B cell (primary cell): ENCODE results near the gene EXD3. TPM values are rescaled to one million over a fixed set of nuclear protein-coding genes. Genes with fewer than 3 reads are reported as not detected.

Experiments used
- ATAC-seq: fragments of 200-7000 bp; cut with Tn5 transposase; one replicate; pipeline ENCODE4 v1.10.0; 2021; ENCODE audit warnings: low read depth, mild to moderate bottlenecking, moderate number of reproducible peaks, moderate library complexity
- CTCF ChIA-PET: fragments of 350-600 bp; sonication (Branson Sonifier 250); formaldehyde crosslinking; loops from one replicate; lab custom pipeline; 2021; ENCODE audit warnings: antibody characterized with exemption, inconsistent platforms; lab: Charles Lee
- POLR2A ChIA-PET: fragments of 350-600 bp; sonication (Branson Sonifier 250); formaldehyde crosslinking; loops from one replicate; lab custom pipeline; 2021; ENCODE audit warnings: antibody characterized with exemption; lab: Charles Lee
- DNase-seq: peaks from one replicate; pipeline ENCODE4 v3.0.0; 2013
- H2AFZ ChIP-seq: 2 replicates; pipeline ENCODE4 v1.6.1; 2012; ENCODE audit warnings: mild to moderate bottlenecking, low read depth, low read length; ENCODE audit not compliant: insufficient read depth, poor library complexity, severe bottlenecking
- H3K27ac ChIP-seq, 2 donors: 1 replicate in 1 of 2; 2 replicates in 1 of 2; pipeline ENCODE4 v1.5.1; 2012 to 2013; ENCODE audit warnings: low read length in 2 of 2, mild to moderate bottlenecking in 2 of 2, moderate library complexity in 1 of 2
- H3K27me3 ChIP-seq, 4 experiments: fragments of 200-600 bp in 1 of 4; sonication (generic) in 1 of 4; replicated peaks in 1 of 4; 1 replicate in 2 of 4; 2 replicates in 2 of 4; pipeline versions ENCODE4 v1.6.1 to v1.7.0; 2013 to 2016; ENCODE audit warnings: low read length in 3 of 4, mild to moderate bottlenecking in 2 of 4, mixed read lengths in 1 of 4, moderate library complexity in 1 of 4; ENCODE audit not compliant: insufficient read depth in 4 of 4, control insufficient read depth in 3 of 4; ENCODE audit errors: control extremely low read depth in 1 of 4
- H3K36me3 ChIP-seq, 2 experiments: replicated peaks in 1 of 2; 1 replicate in 1 of 2; 2 replicates in 1 of 2; pipeline versions ENCODE4 v1.6.1 to v1.7.1; 2013; ENCODE audit warnings: low read length in 1 of 2; ENCODE audit not compliant: insufficient read depth in 2 of 2, control insufficient read depth in 1 of 2; ENCODE audit errors: control extremely low read depth in 1 of 2, extremely low read depth in 1 of 2
- H3K4me1 ChIP-seq, 2 donors: fragments of 200-600 bp in 1 of 2; sonication (generic) in 1 of 2; 1 replicate in 1 of 2; 2 replicates in 1 of 2; pipeline versions ENCODE4 v1.5.1 to v1.6.1; 2013 to 2017; ENCODE audit warnings: low read length in 2 of 2; ENCODE audit not compliant: control insufficient read depth in 2 of 2, insufficient read depth in 2 of 2
- H3K4me2 ChIP-seq: replicated peaks from 2 replicates; pipeline ENCODE3; 2012; ENCODE audit warnings: mild to moderate bottlenecking, low read depth, low read length; ENCODE audit not compliant: poor library complexity, severe bottlenecking
- H3K4me3 ChIP-seq, 5 experiments: fragments of 200-600 bp in 1 of 5; sonication (generic) in 1 of 5; 1 replicate in 3 of 5; 2 replicates in 2 of 5; pipeline versions ENCODE4 v1.5.1 to v1.7.0; 2011 to 2016; ENCODE audit warnings: low read length in 4 of 5, mild to moderate bottlenecking in 4 of 5, low read depth in 2 of 5, control low read depth in 1 of 5, moderate library complexity in 1 of 5; ENCODE audit not compliant: insufficient read depth in 1 of 5; ENCODE audit errors: control extremely low read depth in 1 of 5, extremely low read depth in 1 of 5
- H3K79me2 ChIP-seq: fragments of 200-600 bp; sonication (generic); one replicate; pipeline ENCODE4 v1.6.0; 2016; ENCODE audit warnings: low read length; ENCODE audit not compliant: control insufficient read depth, insufficient read depth
- H3K9ac ChIP-seq: fragments of 200-600 bp; sonication (generic); 2 replicates; pipeline ENCODE4 v1.6.1; 2017; ENCODE audit warnings: mild to moderate bottlenecking, low read length, moderate library complexity
- H3K9me3 ChIP-seq, 3 donors: one replicate each; pipeline versions ENCODE4 v1.6.1 to v1.7.1; 2013; ENCODE audit warnings: low read length in 2 of 3; ENCODE audit not compliant: control insufficient read depth in 2 of 3, insufficient read depth in 1 of 3; ENCODE audit errors: control extremely low read depth in 1 of 3
- H4K20me1 ChIP-seq: 2 replicates; pipeline ENCODE4 v1.6.0; 2012; ENCODE audit warnings: mild to moderate bottlenecking, low read length; ENCODE audit not compliant: insufficient read depth, control insufficient read depth, poor library complexity, severe bottlenecking
- H3K27ac Mint-ChIP-seq: one replicate; pipeline ENCODE4 v1.8.0; 2021; ENCODE audit warnings: mixed read lengths
- H3K27me3 Mint-ChIP-seq: one replicate; pipeline ENCODE4 v1.8.0; 2021; ENCODE audit warnings: mixed read lengths
- H3K4me1 Mint-ChIP-seq: one replicate; pipeline ENCODE4 v1.8.0; 2021; ENCODE audit warnings: mixed read lengths
- H3K4me3 Mint-ChIP-seq: one replicate; pipeline ENCODE4 v1.8.0; 2021; ENCODE audit warnings: mixed read lengths
- H3K9me3 Mint-ChIP-seq: one replicate; pipeline ENCODE4 v1.8.0; 2022; ENCODE audit warnings: mixed read lengths; ENCODE audit not compliant: insufficient read depth
- EZH2 ChIP-seq: IDR thresholded peaks from 2 replicates; pipeline ENCODE4 v1.6.1; 2012; ENCODE audit warnings: borderline replicate concordance, low read depth, mild to moderate bottlenecking, moderate library complexity, low read length; ENCODE audit not compliant: insufficient read depth, poor library complexity, severe bottlenecking
- WGBS: methylation state at CpG from one replicate; pipeline ENCODE4 v1.1.5; 2013; ENCODE audit warnings: missing lambda C conversion rate; ENCODE audit not compliant: insufficient coverage; 5-methylcytosine and 5-hydroxymethylcytosine counted together
- intact Hi-C: fragments of 100-400 bp; cut with micrococcal nuclease; formaldehyde crosslinking; loops from one replicate; pipeline ENCODE4 v1.10.0; 2022
- polyA plus RNA-seq: library from polyadenylated mRNA; depleted of rRNA; stranded (reverse); fragments of >200 nt; gene quantifications from 2 replicates; pipeline ENCODE4 v1.2.3, GENCODE V29; 2012
- total RNA-seq, 2 donors: library from RNA; stranded (reverse); fragments of 120-200 nt in 1 of 2; gene quantifications; 1 replicate in 1 of 2; 2 replicates in 1 of 2; pipeline versions ENCODE4 v1.2.3 to v1.2.4, GENCODE V29; 2013 to 2022
- TF ChIP-seq, protein P1 (sequence below): fragments of 200-600 bp; IDR thresholded peaks from one replicate; pipeline ENCODE4 v1.8.0; 2022; ENCODE audit warnings: antibody characterized with exemption, mild to moderate bottlenecking

The EXD3 gene
- total and polyA plus RNA-seq, 2 donors (not counting 1 experiment from before 2014, with no cell fraction given): 22.5 to 23.7 TPM

DNA sequence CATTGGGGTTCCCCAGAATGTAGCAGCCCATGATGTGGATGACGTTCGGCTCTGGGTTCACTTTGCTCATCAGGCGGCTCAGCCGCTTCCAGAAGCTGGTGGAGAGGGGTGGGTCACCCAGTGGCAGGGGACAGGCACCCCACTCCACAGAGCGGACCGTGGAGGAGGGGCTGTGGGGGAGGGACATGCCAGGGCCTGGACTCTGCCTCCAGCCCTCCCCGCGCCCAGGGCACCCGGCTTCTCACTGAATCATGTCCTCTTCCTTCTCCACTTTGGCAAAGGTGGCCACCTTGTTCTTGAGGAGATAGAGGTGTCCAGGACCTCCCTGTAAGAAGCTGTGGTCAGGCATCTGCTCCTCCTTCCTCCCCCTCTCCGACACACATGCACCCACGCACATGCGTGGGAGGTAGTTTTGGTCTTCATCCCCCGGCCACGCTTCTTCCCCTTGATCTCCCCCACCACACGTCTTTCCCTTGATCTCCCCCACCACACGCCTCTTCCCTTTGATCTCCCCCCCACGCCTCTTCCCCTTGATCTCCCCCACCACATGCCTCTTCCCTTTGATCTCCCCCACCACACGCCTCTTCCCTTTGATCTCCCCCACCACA lies 27.1 kb upstream of the EXD3 start:
- intact Hi-C loops: loop anchor here (10.0 kb wide), 1 partner anchor 655 kb away; the partner anchor contains the start of genes CCDC183 and TMEM141
- Mint-ChIP-seq H3K4me1 (peaks cover 25% of the 10 kb centered on the region), H3K27ac (no peak overlapping the region), H3K9me3 (no peaks in the 10 kb centered on the region), H3K27me3 (no peaks in the 10 kb centered on the region), H3K4me3 (no peak overlapping the region)
- DNase-seq (no peak), ATAC-seq (no peak)
- 80% methylated on average over 7 of the region's 18 CpGs for WGBS
- H3K9ac ChIP-seq: no peak overlapping the region
- H3K27me3 ChIP-seq: peaks cover 0 to under 1% (median 0%) of the 10 kb centered on the region in 4 experiments
- TF ChIP-seq EZH2: no peak
- TF ChIP-seq, protein P1, sequence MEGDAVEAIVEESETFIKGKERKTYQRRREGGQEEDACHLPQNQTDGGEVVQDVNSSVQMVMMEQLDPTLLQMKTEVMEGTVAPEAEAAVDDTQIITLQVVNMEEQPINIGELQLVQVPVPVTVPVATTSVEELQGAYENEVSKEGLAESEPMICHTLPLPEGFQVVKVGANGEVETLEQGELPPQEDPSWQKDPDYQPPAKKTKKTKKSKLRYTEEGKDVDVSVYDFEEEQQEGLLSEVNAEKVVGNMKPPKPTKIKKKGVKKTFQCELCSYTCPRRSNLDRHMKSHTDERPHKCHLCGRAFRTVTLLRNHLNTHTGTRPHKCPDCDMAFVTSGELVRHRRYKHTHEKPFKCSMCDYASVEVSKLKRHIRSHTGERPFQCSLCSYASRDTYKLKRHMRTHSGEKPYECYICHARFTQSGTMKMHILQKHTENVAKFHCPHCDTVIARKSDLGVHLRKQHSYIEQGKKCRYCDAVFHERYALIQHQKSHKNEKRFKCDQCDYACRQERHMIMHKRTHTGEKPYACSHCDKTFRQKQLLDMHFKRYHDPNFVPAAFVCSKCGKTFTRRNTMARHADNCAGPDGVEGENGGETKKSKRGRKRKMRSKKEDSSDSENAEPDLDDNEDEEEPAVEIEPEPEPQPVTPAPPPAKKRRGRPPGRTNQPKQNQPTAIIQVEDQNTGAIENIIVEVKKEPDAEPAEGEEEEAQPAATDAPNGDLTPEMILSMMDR: no peak
- ChIA-PET CTCF (no interaction called here), POLR2A (no interaction called here)
- no peaks in the 10 kb centered on the region for H3K79me2 ChIP-seq
- H3K4me3 ChIP-seq: no peak overlapping the region
- H3K36me3 ChIP-seq: no peaks in the 10 kb centered on the region
- H3K27ac ChIP-seq: no peak overlapping the region
- H2AFZ ChIP-seq: no peak overlapping the region
- peaks cover 7% of the 10 kb centered on the region for H4K20me1 ChIP-seq
- peaks cover 32 to 49% of the 10 kb centered on the region in 2 donors for H3K4me1 ChIP-seq
- H3K4me2 ChIP-seq: no peak overlapping the region
- H3K9me3 ChIP-seq: peaks cover 0 to 6% (median 0%) of the 10 kb centered on the region in 3 donors

DNA sequence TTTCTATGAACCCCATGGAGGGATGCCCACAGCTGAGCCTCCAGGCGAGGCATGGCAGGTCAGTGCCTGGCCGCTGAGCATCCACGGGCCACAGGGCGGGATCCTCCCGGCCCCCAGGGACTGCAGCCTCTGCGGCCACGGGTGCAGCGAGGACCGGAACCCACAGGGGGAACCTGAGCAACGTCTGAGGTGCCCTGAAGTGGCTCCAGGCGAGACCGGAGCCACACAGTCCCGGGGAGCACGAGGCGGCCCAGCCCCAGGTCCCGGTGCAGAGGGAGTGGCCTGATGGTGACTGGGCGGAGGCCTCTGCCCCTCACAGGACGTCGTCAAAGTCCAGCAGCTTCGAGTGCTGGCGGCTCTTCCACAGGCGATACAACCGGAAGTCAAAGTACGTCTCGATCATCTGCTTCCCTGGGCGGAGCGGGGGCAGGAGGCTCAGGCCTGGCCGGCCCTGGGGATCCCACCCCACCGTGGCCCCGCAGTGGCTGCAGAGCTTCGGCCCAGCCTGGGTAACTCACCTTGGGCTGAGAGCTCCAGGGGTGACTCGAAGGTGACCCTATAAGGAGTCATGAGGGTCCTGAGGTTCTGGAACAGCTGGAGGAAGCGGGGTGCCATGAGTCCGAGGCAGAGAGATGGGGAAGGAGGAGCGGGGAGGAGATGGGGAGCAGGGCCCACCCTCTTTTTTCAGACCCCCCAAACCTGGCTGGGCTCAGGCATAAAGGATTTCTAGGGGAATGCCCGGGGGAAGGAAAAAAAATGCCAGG lies 26.3 kb upstream of the EXD3 start:
- Histone ChIP-seq H3K27me3 (peaks cover 0 to 7% (median 2%) of the 10 kb centered on the region in 4 experiments), H3K9me3 (peaks cover 0 to 6% (median 0%) of the 10 kb centered on the region in 3 donors), H3K4me3 (no peak overlapping the region), H3K79me2 (no peaks in the 10 kb centered on the region), H3K9ac (no peak overlapping the region), H3K4me1 (peaks cover 25 to 43% of the 10 kb centered on the region in 2 donors), H3K27ac (no peak overlapping the region), H2AFZ (no peak overlapping the region), H3K4me2 (no peak overlapping the region), H3K36me3 (no peaks in the 10 kb centered on the region), H4K20me1 (peaks cover 7% of the 10 kb centered on the region)
- intact Hi-C loops: no loop called here
- Mint-ChIP-seq H3K27ac (no peak overlapping the region), H3K4me3 (no peak overlapping the region), H3K9me3 (no peaks in the 10 kb centered on the region), H3K27me3 (peaks cover 3% of the 10 kb centered on the region), H3K4me1 (peaks cover 19% of the 10 kb centered on the region)
- POLR2A ChIA-PET: no interaction called here
- no peak for DNase-seq
- no peak for ATAC-seq
- CTCF ChIA-PET: no interaction called here
- TF ChIP-seq EZH2: no peak
- TF ChIP-seq, protein P1: no peak
- WGBS: 94% methylated on average over 33 of the region's 36 CpGs
